Effector CD4-positive, alpha-beta T cell (primary cell): ENCODE data around the gene RASAL2.
"Not testable (repeated sequence)": the region's sequence is repeated elsewhere in the genome, so short reads cannot be mapped to it uniquely, and the experiment has no call there.

Experiments used
- DNase-seq: peaks from one replicate; pipeline ENCODE4 v3.0.0-alpha.2; 2020

RASAL2 gene

DNA sequence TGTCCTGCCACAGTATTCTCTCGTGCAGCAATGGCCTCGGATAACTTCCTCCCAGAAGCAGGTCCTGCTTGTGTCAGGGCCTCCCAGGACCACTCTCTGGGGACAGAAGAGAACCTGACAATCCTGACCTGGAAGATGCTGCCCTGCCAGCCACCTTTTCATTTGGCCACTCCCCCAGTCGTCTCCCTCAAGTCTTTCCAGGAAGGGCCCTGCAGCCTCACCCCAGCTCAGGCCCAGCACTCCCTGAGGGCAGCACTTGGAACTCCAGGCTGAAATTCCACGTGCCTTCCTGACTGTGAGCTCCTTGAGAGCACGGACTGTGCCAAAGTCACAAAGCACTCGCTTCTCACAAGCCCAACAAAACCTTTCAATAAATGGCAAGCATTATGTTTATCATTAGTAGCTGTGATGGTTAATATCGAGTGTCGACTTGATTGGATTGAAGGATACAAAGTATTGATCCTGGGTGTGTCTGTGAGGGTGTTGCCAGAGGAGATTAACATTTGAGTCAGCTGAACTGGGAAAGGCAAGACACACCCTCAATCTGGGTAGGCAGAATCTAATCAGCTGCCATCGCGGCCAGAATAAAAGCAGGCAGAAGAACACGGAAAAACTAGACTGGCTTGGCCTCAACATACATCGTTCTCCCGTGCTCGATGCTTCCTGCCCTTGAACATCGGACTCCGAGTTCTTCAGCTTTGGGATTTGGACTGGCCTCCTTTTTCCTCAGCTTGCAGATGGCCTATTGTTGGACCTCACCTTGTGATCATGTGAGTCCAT, 405.2 kb downstream of the RASAL2 start:
- no peak for DNase-seq

DNA sequence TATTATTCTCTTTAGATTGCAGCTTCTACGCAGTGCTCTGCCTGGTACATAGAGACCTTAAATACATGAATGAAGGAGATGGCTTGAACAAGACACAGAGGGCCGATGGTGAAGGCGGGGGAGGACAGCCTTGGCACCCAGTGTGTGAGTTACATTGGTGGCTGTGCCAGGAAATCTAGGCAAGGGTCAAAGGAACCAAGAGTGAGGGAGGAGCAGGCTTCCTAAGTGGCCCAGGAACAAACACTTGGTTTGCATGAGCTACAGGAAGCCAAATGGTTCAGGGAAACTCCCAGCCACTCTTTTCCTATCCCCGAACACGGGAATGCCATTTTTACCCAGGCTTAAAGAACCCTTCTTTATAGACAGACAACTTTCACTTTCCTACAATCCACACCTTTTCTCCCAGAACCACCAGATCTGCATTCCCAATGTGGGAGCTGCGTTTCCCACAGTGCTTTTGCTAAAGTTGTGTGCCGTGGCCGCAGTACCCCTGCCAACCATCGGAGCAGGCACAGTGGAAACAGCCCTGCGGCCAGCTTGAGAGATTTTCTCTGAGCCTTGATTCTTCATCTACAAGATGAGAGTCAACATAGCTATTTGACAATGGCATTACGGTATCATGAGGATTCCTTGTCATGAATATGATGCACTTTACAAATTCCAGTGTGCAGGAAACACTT, 406.3 kb downstream of the RASAL2 start:
- no peak for DNase-seq

DNA sequence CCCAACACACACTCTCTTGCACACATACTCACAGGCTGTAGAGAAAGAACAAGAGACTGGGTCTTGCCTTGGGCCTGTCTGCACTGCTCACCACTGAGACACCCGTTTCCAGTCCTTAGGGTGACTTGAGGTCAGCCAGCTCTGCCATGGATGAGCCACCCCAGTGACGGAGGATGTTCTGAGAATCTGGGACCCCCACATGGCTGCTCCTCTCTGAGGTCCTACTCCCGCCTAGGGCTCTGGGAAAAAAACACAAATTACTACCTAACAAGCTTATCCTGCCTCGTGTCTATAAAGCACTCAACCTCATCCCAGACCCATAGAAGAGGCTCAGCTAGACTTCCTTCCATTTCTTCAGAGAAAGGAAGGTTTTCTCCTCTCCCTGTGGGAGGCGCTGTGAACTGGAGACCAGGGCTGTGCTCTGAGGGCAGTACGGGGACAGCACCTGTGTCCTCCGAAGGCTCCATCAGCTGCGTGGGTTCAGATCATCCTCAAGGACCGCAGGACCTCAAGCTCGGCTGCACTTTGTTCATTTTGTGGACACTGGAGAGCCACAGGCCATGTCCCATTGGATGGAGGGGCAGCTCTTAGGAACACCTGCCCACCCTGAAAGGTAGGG, 407.1 kb downstream of the RASAL2 start:
- DNase-seq = no peak

DNA sequence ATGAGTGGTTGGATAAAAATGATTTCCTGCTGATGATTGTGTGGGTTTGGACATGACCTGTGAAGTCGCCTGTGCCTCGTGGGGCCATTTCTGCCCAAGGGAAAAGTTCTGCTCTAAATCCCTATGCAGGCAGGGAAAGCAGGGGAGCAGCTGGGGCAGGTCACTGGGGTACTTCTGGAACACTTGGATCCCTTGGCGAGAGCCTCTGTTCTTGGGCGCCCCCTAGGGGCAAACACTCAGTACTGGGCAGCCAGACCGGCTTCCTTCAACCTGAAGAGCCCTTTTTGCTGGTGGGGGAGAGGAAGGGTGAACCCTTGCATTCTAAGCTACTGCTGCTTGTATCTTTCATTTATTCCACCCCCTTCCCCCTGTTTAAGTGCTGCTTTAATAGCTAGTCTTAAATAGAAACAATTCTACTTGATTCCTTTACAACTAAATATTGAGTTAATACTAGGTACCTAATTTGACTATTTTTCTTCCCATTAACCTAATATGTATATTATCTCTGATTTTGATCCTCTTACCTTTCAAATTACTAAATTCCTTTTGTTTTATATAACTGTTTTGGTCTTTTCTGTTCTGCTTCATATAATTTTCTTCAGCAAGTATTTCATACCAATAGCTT, 407.9 kb downstream of the RASAL2 start:
- no peak for DNase-seq

DNA sequence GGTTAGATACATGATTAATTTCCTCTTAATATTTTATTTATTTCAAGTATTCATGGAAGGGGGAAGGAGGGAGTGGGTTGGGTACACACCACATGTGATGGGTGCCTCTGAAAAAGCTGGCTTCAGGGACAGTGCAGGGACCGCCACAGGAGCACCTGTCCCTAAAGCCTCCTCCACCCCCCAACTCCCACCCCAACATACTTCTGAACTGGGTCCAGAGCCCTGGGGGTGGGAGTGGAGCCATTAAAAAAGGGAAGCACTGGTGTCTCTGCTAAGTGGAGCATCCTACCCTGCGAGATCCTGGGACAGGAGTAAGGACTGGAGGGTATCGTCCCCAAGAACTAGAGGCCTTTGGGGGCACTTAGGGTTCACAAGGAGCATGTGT, 408.4 kb downstream of the RASAL2 start:
- no peak for DNase-seq

DNA sequence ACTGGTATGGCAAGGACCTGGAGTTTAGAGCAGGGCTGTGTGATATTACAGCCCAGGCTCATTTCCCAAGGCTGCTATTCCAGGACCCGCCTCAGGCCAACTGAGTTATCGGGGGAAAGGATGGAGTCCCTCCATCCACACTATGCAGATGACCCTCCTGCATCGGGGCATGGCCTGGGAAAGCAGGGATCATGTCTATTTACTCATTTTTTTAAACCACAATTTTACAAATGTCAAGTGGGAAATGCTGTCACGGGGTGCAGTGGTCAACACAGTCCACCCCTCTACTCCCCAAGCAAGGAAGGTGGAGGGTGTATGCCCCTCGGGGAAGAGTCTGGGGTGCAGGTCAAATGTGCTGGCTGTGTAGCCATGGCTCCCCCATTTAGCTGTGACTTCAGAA, 409.0 kb downstream of the RASAL2 start:
- DNase-seq = no peak

DNA sequence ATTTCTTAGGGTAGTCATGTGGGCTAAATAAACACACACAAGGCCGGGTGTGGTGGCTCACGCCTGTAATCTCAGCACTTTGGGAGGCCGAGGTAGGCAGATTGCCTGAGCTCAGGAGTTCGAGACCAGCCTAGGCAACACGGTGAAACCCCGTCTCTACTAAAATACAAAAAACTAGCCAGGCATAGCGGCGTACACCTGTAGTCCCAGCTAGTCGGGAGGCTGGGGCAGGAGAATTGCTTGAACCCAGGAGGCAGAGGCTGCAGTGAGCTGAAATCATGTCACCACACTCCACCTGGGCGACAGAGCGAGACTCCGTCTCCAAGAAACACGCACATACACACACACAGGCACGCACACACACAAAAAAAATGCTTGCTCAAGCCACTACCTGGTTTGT, 409.4 kb downstream of the RASAL2 start:
- DNase-seq = not testable (repeated sequence)

DNA sequence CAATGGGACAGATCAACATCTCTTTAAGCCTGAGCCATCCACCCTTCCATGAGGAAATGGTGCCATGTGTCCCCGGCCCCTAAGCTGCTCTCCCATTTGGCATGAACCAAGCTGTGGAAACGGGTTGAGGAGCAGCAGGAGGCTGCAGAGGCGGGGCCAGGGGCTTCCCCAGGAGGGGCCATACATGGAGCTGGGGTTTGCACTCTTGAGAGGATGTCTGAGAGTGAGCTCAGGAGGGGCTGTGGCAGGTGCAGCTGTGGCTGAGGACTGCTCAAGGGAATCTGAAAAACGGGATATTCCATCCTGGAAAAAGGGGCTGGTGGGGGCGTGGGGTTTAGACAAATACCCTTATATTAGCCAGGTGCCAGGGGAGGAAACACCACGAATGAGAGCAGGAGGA, 409.9 kb downstream of the RASAL2 start:
- DNase-seq = no peak

DNA sequence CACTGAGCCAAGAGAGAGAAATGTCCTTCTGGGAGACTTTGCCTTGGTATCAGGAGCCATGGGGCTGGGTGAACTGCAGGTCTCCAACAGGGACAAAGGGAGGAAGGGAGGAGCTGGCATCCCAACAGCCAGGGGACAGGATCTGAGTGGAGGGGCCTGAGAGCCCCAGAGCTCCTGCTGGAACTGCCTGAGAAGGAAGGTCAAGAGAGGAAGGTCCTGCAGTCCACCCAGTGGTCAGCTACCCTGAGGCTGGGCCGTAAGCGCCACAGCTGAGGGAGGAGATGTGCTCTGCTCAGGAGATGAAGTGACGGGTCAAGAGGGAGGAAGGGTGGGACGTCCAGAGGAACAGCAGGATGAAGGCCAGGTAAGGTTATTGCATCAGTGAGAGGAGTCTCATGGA, 410.4 kb downstream of the RASAL2 start:
- DNase-seq = no peak

DNA sequence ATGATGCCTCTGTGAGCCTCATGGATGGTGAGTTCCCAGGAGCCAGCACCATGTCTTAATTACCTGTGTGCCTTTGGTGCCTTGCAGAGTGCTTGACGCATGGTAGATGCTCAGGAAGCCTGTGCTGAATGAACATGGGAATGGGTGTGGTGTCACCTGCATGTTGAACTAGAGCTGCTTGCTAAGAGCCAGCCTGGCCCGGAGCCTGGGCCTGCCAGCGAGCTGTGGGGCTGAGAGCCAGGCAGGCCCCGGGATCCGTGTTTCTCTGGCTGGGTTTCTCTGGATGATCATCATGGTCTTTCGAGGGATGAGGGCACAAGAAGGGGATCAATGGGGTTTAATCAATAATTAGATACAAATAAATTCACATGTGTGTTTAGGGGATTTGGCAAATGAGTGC, 412.3 kb downstream of the RASAL2 start:
- no peak for DNase-seq

DNA sequence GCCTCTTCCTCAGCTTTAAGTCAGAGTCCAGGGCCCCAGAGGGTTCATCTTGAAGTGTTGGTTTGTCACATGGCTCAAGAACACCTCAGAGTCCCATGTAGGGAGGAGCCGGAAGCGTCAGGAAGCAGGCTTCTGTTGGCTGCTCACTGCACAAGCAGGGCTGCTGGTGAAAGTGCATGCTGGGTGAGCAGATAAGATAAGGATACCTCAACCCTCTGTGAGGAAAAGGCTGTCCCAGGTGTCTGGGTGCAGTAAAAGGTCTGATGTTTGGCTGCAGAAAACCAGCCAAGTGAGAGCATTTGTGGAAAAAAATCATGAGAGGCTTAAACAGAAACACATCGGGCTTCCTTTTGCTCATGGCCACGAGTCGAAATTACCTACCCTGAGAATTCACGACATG, 412.8 kb downstream of the RASAL2 start:
- no peak for DNase-seq

DNA sequence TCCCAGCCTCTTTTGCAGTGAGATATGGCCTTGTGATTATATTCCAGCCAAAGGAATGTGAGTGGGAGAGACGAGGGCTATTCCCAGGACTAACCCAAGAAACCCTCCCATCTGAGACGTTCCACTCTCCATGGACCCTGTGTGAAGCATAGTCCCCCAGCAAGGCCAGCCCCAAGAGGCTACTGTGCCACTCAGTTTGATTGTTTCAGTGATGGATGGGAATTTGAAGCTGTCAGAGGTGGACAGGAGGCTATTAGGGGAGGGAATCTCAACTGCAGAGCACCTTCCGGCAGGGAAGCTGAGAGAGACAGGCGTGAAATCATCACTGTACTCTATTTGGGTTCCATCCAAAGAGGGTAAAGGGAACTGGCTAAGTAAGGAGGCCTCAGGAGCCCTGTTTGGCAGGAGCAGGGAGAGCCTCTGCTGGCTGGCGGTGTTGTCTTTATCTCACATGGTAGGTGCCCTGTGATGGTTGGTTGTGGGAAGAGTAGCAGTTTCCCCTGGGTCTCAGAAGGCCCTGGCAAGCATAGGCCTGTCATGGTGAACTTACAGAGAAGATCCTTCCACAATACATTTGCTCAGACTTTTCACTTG, 415.6 kb downstream of the RASAL2 start:
- DNase-seq = no peak

DNA sequence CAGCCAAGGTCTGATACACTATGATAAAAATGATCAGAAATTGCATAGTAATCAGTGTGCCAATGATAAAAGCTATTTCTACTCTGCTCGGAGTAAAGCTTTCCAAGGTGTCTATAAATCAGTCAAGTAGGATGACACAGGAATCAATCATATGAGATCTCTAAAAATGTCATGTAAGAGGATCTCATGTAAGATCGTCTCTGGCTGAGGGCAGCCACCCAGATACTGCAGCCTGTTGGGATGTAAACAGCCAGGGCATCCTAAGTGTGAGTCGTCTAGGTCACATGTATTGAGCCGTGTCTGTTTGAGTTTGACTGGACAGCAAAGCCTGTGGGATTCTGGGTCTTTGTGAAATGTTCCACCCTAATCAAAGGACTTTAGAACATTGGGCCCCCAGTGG, 416.3 kb downstream of the RASAL2 start:
- no peak for DNase-seq

DNA sequence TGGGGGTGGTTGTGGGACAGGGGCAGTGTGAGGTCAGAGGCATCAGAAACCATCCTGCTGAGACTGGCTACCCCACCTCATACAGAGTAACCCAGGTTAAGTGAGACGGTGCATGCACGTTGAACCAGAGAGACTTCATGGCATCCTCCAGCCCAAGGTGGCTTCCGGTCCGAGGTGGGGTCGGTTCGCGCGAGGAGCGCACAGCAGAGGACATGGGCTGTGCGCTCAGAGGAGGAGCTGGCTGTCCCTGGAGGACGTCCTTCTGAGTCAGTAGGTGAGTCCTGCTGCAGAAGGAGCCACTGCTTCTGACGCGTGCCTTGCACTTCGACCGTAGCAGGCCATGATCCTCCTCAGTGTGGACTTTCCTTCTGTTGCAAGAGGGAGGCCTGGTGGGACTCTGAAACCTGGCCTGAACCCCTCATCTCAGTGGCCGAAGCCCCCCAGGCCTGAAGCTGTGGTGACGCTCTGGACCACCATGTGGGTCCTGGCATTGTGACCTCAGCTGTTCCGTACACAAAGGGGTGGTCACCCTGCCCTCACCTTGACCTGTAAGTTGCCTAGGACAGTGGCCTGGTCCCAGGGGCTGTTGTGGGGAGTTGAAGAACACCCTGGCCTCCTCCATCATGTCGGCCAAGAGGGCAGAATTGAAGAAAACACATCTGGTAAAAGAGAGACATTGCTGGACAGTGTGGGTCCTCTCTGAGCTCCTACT, 418.8 kb downstream of the RASAL2 start, which contains the start of gene TEX35:
Gene TEX35 (plus strand): TSS at position 544 of the 712 bp plus-strand sequence. CDS start 80 bp downstream, at position 624.
- DNase-seq = no peak

DNA sequence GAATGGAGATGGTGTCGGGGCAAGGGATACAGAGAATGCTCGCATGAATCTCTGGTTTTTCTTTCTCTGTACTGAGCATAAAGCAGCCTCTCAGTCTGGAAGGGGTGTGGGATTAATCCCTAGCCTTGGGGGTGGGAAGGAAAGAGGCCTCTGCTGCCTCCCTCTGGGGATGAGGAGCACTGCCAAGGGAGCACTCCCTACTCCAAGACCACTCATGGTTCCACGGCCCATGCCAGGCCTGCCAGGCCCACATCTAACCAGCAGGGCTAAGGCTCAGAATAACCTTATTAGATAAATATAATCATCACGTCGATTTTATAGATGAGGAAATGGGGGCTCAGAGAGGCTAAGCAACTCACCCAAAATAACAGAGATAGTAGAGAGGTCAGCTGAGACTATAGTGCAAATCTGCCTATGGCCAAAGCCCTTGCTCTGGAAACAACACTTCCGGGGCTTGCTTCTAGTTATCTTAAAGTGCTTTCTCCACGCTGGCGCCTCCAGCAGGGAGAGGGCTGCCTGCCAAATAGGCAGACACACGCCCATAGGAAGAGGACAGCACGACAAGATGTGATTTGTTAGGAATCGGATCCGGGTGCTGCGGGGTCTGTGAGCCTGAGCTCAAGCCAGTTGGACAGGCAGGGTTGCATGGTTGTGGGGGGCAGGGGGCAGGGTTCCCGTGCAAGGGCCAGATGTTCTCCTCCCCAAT, 419.5 kb downstream of the RASAL2 start:
- no peak for DNase-seq

DNA sequence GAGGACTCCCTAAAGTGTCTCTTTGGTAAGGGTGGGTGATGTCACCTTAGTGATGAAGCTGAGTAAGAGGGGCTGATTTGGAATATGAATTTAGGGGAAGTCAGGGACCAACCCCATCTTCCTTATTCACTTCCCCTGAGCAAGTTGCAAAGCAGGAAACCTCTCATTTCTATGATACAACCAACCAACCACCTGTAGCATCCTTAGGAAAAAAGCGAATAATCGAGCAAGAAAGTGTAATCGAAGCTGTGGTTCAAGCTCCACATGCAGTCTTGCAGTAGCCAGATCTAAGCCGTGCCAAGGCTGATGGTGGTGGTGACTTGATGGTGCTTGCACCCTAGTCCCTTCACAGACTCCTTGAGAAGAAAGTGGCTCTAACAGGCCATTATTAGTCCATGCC, 422.2 kb downstream of the RASAL2 start:
- no peak for DNase-seq

DNA sequence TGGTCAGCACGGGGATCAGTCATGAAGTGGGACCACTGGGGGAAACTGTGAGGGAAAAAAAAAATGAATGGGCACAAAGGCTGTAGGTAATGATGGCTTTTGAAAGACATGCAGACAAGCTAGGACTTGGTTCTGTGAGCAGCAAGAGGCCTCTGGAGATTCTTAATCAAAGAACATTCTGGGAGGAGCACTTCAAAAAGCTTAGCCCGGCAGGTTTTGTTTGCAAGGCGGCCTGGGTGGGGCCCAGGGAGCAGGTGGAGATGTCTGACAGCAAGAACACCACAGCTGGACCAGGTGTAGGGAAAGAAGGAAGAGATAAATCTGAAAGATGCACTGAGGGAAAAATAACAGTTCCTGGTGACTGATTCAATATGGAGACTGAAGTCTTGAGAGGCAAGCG, 425.0 kb downstream of the RASAL2 start:
- no peak for DNase-seq

DNA sequence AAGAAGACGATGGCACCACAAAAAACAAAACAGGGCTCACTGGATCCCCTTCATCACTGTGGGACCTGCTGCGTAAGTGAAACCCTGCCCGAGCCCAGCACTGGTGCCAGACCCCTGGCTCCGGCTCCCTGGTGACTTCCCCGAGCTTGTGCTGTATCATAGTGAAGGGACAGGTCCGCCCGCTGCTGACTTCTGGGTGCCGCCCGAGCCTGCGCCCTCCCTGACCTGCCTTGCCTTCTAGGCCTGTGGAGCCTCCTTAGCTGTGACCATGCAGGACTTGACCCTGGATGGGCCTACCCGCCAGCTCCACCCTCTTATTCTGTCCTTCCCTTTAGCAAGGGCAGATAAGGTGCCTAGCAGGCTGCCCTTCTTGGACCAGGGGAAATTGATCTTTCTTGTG, 426.9 kb downstream of the RASAL2 start:
- DNase-seq = no peak

DNA sequence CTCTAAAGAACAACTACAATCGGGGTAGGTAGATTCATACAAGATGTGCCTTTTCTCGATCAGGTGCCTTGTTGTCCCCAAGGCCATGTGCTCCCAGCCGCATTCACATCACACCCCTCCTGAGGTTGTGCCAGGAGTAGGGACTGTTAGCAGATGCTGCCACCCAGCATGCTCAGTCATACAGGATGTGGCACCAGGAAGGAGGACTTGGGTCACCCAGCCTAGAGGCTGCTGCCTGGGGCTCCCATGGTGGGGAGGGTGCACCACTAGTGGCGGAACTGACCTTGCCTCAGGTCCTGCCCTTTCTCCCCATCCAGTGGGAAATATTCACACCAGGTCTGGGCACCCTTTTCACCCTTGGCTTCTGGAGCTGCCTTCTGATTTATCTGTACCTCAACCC, 427.3 kb downstream of the RASAL2 start:
- DNase-seq = no peak

DNA sequence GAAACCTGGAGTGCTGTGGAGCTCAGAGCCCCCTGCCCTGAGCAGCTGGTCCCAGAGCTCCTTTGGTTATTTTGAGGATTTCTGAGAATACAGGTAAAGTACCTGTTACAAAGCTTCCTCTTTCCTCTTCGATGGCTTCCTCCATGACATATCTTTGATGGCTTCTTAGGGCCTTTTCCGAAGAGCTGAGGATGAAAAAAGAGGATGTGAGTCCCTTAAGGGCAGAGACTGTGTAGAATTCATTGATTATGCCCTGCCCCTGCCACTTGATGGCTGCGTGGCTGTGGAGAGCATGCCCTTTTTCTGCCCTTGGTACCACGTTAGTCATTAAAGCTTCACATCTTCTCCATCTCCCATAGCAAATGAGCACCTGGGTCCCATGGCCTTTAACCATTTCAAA, 433.2 kb downstream of the RASAL2 start:
- no peak for DNase-seq

DNA sequence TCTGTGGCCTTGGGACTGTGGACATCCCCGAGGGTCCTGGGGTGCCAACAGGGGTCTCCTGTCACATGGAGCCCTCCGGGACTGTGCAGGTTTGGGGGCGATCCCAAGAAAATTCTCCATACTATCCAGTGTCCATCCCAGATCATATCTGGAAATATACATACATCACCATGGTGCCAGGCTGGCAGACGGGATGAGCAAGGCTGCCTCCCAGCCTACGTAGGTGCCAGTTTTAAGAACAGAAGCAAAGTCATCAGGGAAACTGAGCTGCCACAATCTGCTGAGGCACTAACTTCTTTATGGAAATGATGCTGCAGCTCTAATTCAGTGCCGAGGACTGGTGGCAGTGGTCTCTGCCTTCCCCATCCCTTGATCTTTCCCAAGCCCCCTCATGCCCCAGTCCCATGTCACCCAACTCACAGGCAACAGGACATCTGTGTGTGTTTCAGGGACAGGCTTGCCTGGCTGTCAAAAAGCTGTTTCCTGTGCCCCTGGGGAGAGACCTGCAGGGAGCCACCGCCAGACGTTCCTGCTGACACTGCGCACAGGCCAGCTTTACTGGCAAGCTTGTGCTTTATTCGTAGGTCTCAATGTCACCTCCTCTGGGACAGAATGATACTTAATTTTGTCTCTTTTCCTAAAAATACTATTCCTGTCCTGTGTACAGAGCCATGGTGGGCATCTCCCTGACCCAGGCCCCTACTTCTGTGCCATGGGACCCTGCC, 434.5 kb downstream of the RASAL2 start:
- DNase-seq = no peak
